Esophagus muscularis mucosa (tissue), 4 donors: Measurements from ENCODE around the gene SAMD1. TPM values are rescaled to one million over a fixed set of nuclear protein-coding genes. Genes with fewer than 3 reads are reported as not detected.

Experiments
- DNase-seq: peaks from one replicate; pipeline ENCODE4 v3.0.0-alpha.2; 2017; ENCODE audit errors: extremely low spot score
- H3K27ac ChIP-seq, 4 donors: fragments of 200-600 bp; sonication (generic); replicated peaks in 1 of 4; 1 replicate in 3 of 4; 2 replicates in 1 of 4; pipeline ENCODE4 v1.5.1; 2016 to 2019; ENCODE audit warnings: mild to moderate bottlenecking in 1 of 4
- H3K27me3 ChIP-seq, 4 donors: fragments of 200-600 bp; sonication (generic); one replicate each; pipeline versions ENCODE4 v1.5.1 to v1.6.0; 2016 to 2019
- H3K36me3 ChIP-seq, 4 donors: fragments of 200-600 bp; sonication (generic); one replicate each; pipeline ENCODE4 v1.5.1; 2016 to 2019
- H3K4me1 ChIP-seq, 4 donors: fragments of 200-600 bp; sonication (generic); one replicate each; pipeline ENCODE4 v1.5.1; 2016 to 2019
- H3K4me3 ChIP-seq, 4 donors: fragments of 200-600 bp; sonication (generic); 1 replicate in 2 of 4; 2 replicates in 2 of 4; pipeline ENCODE4 v1.5.1; 2016 to 2019; ENCODE audit warnings: mild to moderate bottlenecking in 4 of 4, moderate library complexity in 1 of 4
- H3K9me3 ChIP-seq, 4 donors: fragments of 200-600 bp; sonication (generic); 1 replicate in 3 of 4; 2 replicates in 1 of 4; pipeline ENCODE4 v1.5.1; 2016 to 2019
- EP300 ChIP-seq: sonication (generic); formaldehyde crosslinking; IDR thresholded peaks from one replicate; pipeline ENCODE4 v1.6.1; 2017; ENCODE audit warnings: antibody characterized with exemption
- POLR2A ChIP-seq: fragments of 450-650 bp; IDR thresholded peaks from one replicate; pipeline ENCODE4 v1.6.1; 2017; ENCODE audit warnings: antibody characterized with exemption, moderate library complexity, mild to moderate bottlenecking, low read depth
- POLR2AphosphoS5 ChIP-seq, 2 donors: sonication (generic); formaldehyde crosslinking; IDR thresholded peaks; one replicate each; pipeline ENCODE4 v1.6.1; 2017; ENCODE audit warnings: antibody characterized with exemption in 2 of 2
- WGBS: methylation state at CpG from one replicate; pipeline ENCODE4 v1.1.5; 2018; 5-methylcytosine and 5-hydroxymethylcytosine counted together
- intact Hi-C: fragments of 100-400 bp; cut with DNase I; formaldehyde crosslinking; loops from one replicate; pipeline ENCODE4 v1.15.1; 2023
- total RNA-seq, 4 donors: library from RNA; depleted of rRNA; stranded (reverse); fragments of >200 nt; gene quantifications; one replicate each; pipeline versions ENCODE4 v1.1.0 to v1.2.1, GENCODE V29; 2016
- TF ChIP-seq, protein P1 (sequence below), 3 experiments: fragments of 200-600 bp in 2 of 3; fragments of 450-650 bp in 1 of 3; sonication (generic) in 2 of 3; IDR thresholded peaks; one replicate each; pipeline ENCODE4 v1.5.1; 2017 to 2019; ENCODE audit warnings: antibody characterized with exemption in 3 of 3, mild to moderate bottlenecking in 2 of 3, moderate library complexity in 1 of 3

Gene SAMD1
- 10 to 100 TPM; 24.1 to 75.6 (median 48.8) TPM for total RNA-seq

DNA sequence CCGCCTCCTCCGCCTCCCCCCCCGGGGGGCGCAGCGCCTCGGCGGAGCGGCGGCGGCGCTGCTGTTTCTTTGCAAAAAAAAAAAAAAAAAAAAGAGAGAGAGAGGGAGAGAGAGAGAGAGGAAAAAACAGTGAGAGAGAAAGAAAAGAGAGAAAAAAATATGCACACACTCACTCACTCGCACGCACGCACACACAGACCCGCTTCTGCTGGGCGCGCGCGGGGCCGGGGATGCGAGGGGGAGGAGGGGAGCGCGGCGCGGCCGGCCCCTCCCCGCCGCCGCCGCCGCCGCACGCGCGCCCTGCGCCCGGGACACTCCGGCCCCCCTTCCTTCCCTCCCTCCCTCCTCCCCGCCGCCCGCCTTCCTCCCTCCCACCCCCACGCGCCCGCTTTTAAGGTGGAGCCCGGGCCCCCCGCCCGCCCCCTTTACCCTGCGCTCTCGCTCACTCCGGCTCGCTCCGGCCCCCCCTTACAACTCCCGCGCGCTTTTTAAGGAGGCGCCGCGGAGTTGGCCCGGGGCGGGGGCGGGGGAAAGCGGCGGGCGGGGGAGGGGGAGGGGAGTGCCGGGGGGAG lies at the start of gene SAMD1:
Gene SAMD1, minus strand, starts transcription at position 243 of the 572 bp plus-strand sequence.
- intact Hi-C loops, result no loop called here
- DNase-seq, result peak; percentile 97
- Histone ChIP-seq H3K36me3 (peaks cover 8 to 31% (median 19%) of the 10 kb centered on the region in 4 donors), H3K9me3 (peaks cover 0 to 10% (median 7%) of the 10 kb centered on the region in 4 donors), H3K4me1 (peaks cover 16 to 37% (median 22%) of the 10 kb centered on the region in 4 donors), H3K27ac (peak within 1 kb of the TSS; percentile 94 to 97 (median 94)), H3K27me3 (no peaks in the 10 kb centered on the region), H3K4me3 (peak within 1 kb of the TSS; percentile 72 to 80 (median 75))
- WGBS, result under 1% methylated on average over 27 of the region's 65 CpGs
- no peak for TF ChIP-seq POLR2AphosphoS5 (IDR thresholded peaks at IDR 0.05)
- TF ChIP-seq, protein P1, sequence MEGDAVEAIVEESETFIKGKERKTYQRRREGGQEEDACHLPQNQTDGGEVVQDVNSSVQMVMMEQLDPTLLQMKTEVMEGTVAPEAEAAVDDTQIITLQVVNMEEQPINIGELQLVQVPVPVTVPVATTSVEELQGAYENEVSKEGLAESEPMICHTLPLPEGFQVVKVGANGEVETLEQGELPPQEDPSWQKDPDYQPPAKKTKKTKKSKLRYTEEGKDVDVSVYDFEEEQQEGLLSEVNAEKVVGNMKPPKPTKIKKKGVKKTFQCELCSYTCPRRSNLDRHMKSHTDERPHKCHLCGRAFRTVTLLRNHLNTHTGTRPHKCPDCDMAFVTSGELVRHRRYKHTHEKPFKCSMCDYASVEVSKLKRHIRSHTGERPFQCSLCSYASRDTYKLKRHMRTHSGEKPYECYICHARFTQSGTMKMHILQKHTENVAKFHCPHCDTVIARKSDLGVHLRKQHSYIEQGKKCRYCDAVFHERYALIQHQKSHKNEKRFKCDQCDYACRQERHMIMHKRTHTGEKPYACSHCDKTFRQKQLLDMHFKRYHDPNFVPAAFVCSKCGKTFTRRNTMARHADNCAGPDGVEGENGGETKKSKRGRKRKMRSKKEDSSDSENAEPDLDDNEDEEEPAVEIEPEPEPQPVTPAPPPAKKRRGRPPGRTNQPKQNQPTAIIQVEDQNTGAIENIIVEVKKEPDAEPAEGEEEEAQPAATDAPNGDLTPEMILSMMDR (IDR thresholded peaks at IDR 0.05), result no peak

DNA sequence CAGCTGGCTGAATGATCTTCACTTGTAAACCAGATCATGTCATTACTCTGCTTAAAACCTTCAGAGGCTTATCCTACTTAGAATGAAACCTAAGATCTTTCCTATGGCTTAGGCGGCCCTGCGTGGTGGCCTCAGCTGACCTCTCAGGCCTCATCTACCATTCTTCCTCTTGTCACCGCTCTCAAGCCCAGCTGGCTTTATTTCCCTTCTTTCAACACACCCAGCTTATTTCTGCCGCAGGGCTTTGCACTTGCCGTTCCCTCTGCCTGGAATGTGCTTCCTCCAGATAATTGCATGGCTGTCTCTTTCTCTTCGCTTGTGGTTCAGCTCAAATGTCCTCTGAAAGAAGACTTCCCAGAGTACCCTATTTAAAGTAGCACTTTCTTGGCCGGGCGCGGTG lies 49.4 kb upstream of the SAMD1 start:
- intact Hi-C loops, result loop anchor here (5.0 to 10.0 kb wide), 2 partner anchors 68 to 335 kb away; partner anchors contain the start of genes MISP3 and PTGER1
- TF ChIP-seq POLR2A (no peak), POLR2AphosphoS5 (IDR thresholded peaks at IDR 0.05) (no peak), EP300 (no peak)
- TF ChIP-seq, protein P1 (IDR thresholded peaks at IDR 0.05), result no peak
- Histone ChIP-seq H3K4me3 (no peak overlapping the region), H3K9me3 (no peaks in the 10 kb centered on the region), H3K4me1 (peaks cover 26 to 35% (median 33%) of the 10 kb centered on the region in 4 donors), H3K36me3 (no peaks in the 10 kb centered on the region), H3K27ac (peak overlapping the region in 1 of 4 donors; percentile 2), H3K27me3 (no peaks in the 10 kb centered on the region)
- no peak for DNase-seq
- WGBS, result 65% methylated on average over 9 of the region's 9 CpGs

DNA sequence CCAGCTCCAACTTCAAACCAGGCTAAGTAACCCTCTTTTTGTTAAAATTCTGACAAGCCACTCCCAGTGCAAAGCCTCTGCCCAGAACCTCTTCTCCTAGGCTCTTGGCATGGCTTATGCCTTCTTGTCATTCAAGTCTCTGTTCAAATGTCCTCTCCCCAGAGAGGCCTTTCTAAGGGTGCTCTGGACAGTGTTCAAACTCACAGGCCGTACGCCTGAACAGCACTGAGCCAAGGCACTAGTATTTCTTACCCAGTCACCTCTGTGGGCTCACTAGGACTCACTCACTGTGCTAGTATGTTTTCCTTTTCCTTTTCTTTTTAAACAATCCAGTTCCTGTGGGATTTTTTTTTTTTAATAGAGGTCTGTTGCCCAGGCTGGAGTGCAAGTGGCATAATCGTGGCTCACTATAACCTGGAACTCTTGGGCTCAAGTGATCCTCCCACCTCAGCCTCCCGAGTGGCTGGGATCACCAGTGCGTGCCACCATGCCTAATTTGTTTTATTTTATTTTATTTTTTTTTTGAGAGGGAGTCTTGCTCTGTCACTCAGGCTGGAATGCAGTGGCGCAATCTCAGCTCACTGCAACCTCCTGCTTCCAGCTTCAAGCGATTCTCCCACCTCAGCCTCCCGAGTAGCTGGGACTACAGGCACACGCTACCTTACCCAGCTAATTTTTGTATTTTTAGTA lies 48.2 kb upstream of the SAMD1 start:
- Histone ChIP-seq H3K36me3 (no peaks in the 10 kb centered on the region), H3K4me1 (peaks cover 26 to 35% (median 33%) of the 10 kb centered on the region in 4 donors), H3K27me3 (no peaks in the 10 kb centered on the region), H3K27ac (peak overlapping the region; percentile 88 to 98 (median 94)), H3K4me3 (no peak overlapping the region), H3K9me3 (no peaks in the 10 kb centered on the region)
- TF ChIP-seq POLR2A (no peak), POLR2AphosphoS5 (IDR thresholded peaks at IDR 0.05) (no peak), EP300 (no peak)
- TF ChIP-seq, protein P1 (IDR thresholded peaks at IDR 0.05), result no peak
- intact Hi-C loops, result loop anchor here (5.0 kb wide), 1 partner anchor 66 kb away; the partner anchor contains the start of gene MISP3
- no peak for DNase-seq
- 69% methylated on average over 9 of the region's 9 CpGs for WGBS

DNA sequence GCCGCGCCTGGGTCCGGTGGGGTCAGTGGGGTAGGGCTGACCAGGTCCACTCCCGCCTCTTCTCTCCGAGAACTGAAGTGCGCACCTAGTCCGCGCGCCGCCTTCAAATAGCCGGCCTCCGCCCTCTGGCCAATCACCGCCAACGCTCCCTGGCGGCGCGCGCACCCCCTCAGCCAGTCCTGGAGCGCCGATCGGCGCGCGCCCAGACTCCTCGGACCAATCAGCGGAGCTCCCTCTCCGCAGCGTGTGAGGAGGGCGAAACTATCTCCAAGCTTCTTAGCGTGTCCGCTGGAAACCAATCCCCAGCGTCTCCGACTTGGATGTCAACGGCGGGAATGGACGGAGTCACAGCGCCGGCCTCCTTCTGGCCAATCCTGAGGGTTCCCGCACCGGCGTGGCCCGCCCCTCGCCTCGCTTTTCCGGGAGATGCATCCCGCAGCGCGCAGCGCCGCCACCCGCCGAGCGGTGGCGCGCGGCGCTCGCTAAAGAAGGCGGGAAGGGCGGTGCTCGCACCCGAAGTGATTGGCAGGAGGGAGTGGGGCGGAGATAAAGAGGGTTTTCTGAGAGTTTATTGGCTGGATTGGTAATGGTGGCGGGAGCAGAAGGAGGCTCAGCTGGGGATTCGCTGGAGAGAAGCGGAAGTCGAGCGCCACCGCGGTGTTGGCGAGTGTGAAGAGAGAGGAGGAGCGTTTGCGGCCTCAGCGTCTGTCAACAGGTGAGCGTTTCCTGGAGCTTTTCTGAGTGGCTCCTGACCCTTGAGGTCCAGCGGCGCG lies 46.1 kb upstream of the SAMD1 start, which contains the start of gene ASF1B:
Gene ASF1B, minus strand, starts transcription at position 81 of the 773 bp plus-strand sequence. CDS start 133 bp downstream, outside the sequence.
- peak; percentile 100 for DNase-seq
- no peaks in the 10 kb centered on the region for H3K27me3 ChIP-seq
- intact Hi-C loops, result loop anchor here (5.0 kb wide), 1 partner anchor 64 kb away; the partner anchor contains the start of gene MISP3
- H3K9me3 ChIP-seq, result no peaks in the 10 kb centered on the region
- under 1% methylated on average over 14 of the region's 78 CpGs for WGBS
- H3K4me3 ChIP-seq, result peak within 1 kb of the TSS; percentile 64 to 77 (median 75)
- TF ChIP-seq POLR2AphosphoS5 (IDR thresholded peaks at IDR 0.05), result peak; percentile 77 to 90
- no peak for TF ChIP-seq POLR2A
- TF ChIP-seq, protein P1 (IDR thresholded peaks at IDR 0.05), result peak; percentile 74 to 100 (median 90)
- no peak for TF ChIP-seq EP300
- H3K27ac ChIP-seq, result peak within 1 kb of the TSS; percentile 88 to 98 (median 94)
- peaks cover 26 to 35% (median 33%) of the 10 kb centered on the region in 4 donors for H3K4me1 ChIP-seq
- no peaks in the 10 kb centered on the region for H3K36me3 ChIP-seq
